H1 (cell line): ENCODE measurements around the gene RAI14. TPM values are rescaled to one million over a fixed set of nuclear protein-coding genes. Genes with fewer than 3 reads are reported as not detected.

Source experiments
- CTCF ChIA-PET: fragments of 300-600 bp; sonication (Branson Sonifier 250); formaldehyde crosslinking; loops from one replicate; lab custom pipeline; 2021; ENCODE audit not compliant: partially characterized antibody; lab: Charles Lee
- POLR2A ChIA-PET: fragments of 300-600 bp; sonication (Branson Sonifier 250); formaldehyde crosslinking; loops from one replicate; lab custom pipeline; 2021; ENCODE audit warnings: inconsistent platforms; ENCODE audit not compliant: partially characterized antibody; lab: Charles Lee
- DNase-seq, 2 experiments: peaks; one replicate each; pipeline versions ENCODE4 v3.0.0 to v3.0.0-alpha.2; 2010 to 2022; ENCODE audit warnings: low spot score in 2 of 2, low read depth in 1 of 2, mixed read lengths in 1 of 2
- FAIRE-seq: peaks from 2 replicates; lab custom pipeline; 2011; peaks lifted over from hg19 to GRCh38; lab: Jason Lieb, UNC
- H2AFZ ChIP-seq: 2 replicates; pipeline ENCODE4 v1.8.1; 2012; ENCODE audit warnings: low read length, inconsistent platforms
- H2AK5ac ChIP-seq: 2 replicates; pipeline ENCODE4 v1.6.1; 2013; ENCODE audit warnings: low read depth, low read length
- H2BK120ac ChIP-seq: replicated peaks from 2 replicates; pipeline ENCODE3; 2013; ENCODE audit warnings: low read depth, low read length, inconsistent platforms
- H2BK12ac ChIP-seq: 2 replicates; pipeline ENCODE4 v1.6.1; 2013; ENCODE audit warnings: low read depth, low read length
- H2BK15ac ChIP-seq: 2 replicates; pipeline ENCODE4 v1.6.1; 2013; ENCODE audit warnings: low read length
- H2BK20ac ChIP-seq: 2 replicates; pipeline ENCODE4 v1.6.1; 2013; ENCODE audit warnings: low read length
- H2BK5ac ChIP-seq: 2 replicates; pipeline ENCODE4 v1.6.1; 2013; ENCODE audit warnings: low read depth, low read length
- H3K14ac ChIP-seq: 2 replicates; pipeline ENCODE4 v1.6.1; 2013; ENCODE audit warnings: inconsistent platforms; ENCODE audit not compliant: insufficient read length
- H3K18ac ChIP-seq: 2 replicates; pipeline ENCODE4 v1.6.1; 2013; ENCODE audit warnings: low read length; ENCODE audit errors: extremely low read depth
- H3K23ac ChIP-seq: 2 replicates; pipeline ENCODE4 v1.6.1; 2013; ENCODE audit warnings: inconsistent platforms; ENCODE audit not compliant: insufficient read length
- H3K23me2 ChIP-seq: 2 replicates; pipeline ENCODE4 v1.6.1; 2013; ENCODE audit warnings: low read depth, low read length
- H3K27ac ChIP-seq: 2 replicates; pipeline ENCODE4 v1.6.1; 2011; ENCODE audit warnings: low read depth, low read length, inconsistent platforms
- H3K27me3 ChIP-seq, 4 experiments: replicated peaks in 1 of 4; 1 replicate in 1 of 4; 2 replicates in 3 of 4; pipeline versions ENCODE4 v1.6.1 to v1.8.1; 2011 to 2013; ENCODE audit warnings: low read length in 3 of 4, mild to moderate bottlenecking in 3 of 4, inconsistent platforms in 2 of 4, mixed read lengths in 2 of 4, moderate library complexity in 1 of 4; ENCODE audit not compliant: control insufficient read depth in 3 of 4, insufficient read depth in 3 of 4; ENCODE audit errors: extremely low read depth in 1 of 4
- H3K36me3 ChIP-seq, 4 experiments: 2 replicates each; pipeline versions ENCODE4 v1.6.1 to v1.8.1; 2011 to 2013; ENCODE audit warnings: mild to moderate bottlenecking in 4 of 4, low read length in 3 of 4, moderate library complexity in 2 of 4, control low read depth in 1 of 4, inconsistent platforms in 1 of 4; ENCODE audit not compliant: insufficient read depth in 4 of 4, control insufficient read depth in 2 of 4
- H3K4ac ChIP-seq: replicated peaks from 2 replicates; pipeline ENCODE3; 2013; ENCODE audit warnings: low read length, low read depth, mixed read lengths, inconsistent platforms; ENCODE audit not compliant: insufficient read length
- H3K4me1 ChIP-seq, 4 experiments: replicated peaks in 1 of 4; 1 replicate in 1 of 4; 2 replicates in 3 of 4; pipeline versions ENCODE4 v1.6.1 to v1.8.1; 2011 to 2013; ENCODE audit warnings: low read length in 3 of 4, inconsistent platforms in 2 of 4, mixed read lengths in 1 of 4; ENCODE audit not compliant: insufficient read depth in 4 of 4, control insufficient read depth in 3 of 4
- H3K4me2 ChIP-seq, 2 experiments: 2 replicates each; pipeline versions ENCODE4 v1.6.1 to v1.8.1; 2011 to 2013; ENCODE audit warnings: low read depth in 2 of 2, low read length in 2 of 2, control low read depth in 1 of 2, inconsistent platforms in 1 of 2, mild to moderate bottlenecking in 1 of 2; ENCODE audit not compliant: insufficient read depth in 1 of 2
- H3K4me3 ChIP-seq, 4 experiments: fragments of 200-600, 300-600 bp in 1 of 4; sonication (generic), shearing (Covaris generic), sonication (Bioruptor Twin) in 1 of 4; 2 replicates each; pipeline versions ENCODE4 v1.5.1 to v1.8.1; 2011 to 2016; ENCODE audit warnings: low read length in 4 of 4, low read depth in 3 of 4, control low read depth in 2 of 4, inconsistent platforms in 2 of 4, mild to moderate bottlenecking in 2 of 4, mixed read lengths in 1 of 4, moderate library complexity in 1 of 4; ENCODE audit not compliant: insufficient read depth in 2 of 4; ENCODE audit errors: extremely low read depth in 1 of 4
- H3K56ac ChIP-seq: replicated peaks from 2 replicates; pipeline ENCODE3; 2013; ENCODE audit warnings: low read depth, mild to moderate bottlenecking, mixed read lengths, low read length, inconsistent platforms; ENCODE audit not compliant: insufficient read length
- H3K79me1 ChIP-seq: 2 replicates; pipeline ENCODE4 v1.6.1; 2013; ENCODE audit warnings: low read depth, low read length, control low read depth
- H3K79me2 ChIP-seq, 2 experiments: 2 replicates each; pipeline versions ENCODE4 v1.6.1 to v1.8.1; 2012 to 2013; ENCODE audit warnings: low read length in 2 of 2, mild to moderate bottlenecking in 2 of 2, inconsistent platforms in 1 of 2; ENCODE audit not compliant: insufficient read depth in 2 of 2, control insufficient read depth in 1 of 2
- H3K9ac ChIP-seq, 4 experiments: replicated peaks in 1 of 4; 1 replicate in 1 of 4; 2 replicates in 3 of 4; pipeline versions ENCODE4 v1.6.1 to v1.8.1; 2011 to 2013; ENCODE audit warnings: low read depth in 3 of 4, low read length in 3 of 4, control low read depth in 2 of 4, mild to moderate bottlenecking in 2 of 4, moderate library complexity in 2 of 4, inconsistent platforms in 1 of 4; ENCODE audit errors: extremely low read depth in 1 of 4
- H3K9me3 ChIP-seq, 2 experiments: 2 replicates each; pipeline versions ENCODE4 v1.6.1 to v1.8.1; 2012 to 2013; ENCODE audit warnings: mild to moderate bottlenecking in 2 of 2, moderate library complexity in 2 of 2, control low read depth in 1 of 2, inconsistent platforms in 1 of 2, low read depth in 1 of 2, low read length in 1 of 2, mixed read lengths in 1 of 2; ENCODE audit not compliant: insufficient read depth in 2 of 2
- H4K20me1 ChIP-seq, 2 experiments: replicated peaks in 1 of 2; 2 replicates each; pipeline versions ENCODE3 to v1.8.1; 2011 to 2013; ENCODE audit warnings: inconsistent platforms in 2 of 2, low read length in 2 of 2, mild to moderate bottlenecking in 1 of 2; ENCODE audit not compliant: insufficient read depth in 2 of 2, control insufficient read depth in 1 of 2
- H4K5ac ChIP-seq: 2 replicates; pipeline ENCODE4 v1.6.1; 2013; ENCODE audit warnings: low read length, low read depth, mixed read lengths, inconsistent platforms; ENCODE audit not compliant: insufficient read length
- H4K8ac ChIP-seq: 2 replicates; pipeline ENCODE4 v1.8.0; 2013; ENCODE audit warnings: mild to moderate bottlenecking, moderate library complexity, low read length, inconsistent platforms; ENCODE audit not compliant: insufficient read depth; ENCODE audit errors: extremely low read depth
- H4K91ac ChIP-seq: replicated peaks from 2 replicates; pipeline ENCODE3; 2013; ENCODE audit warnings: low read length, mixed read lengths, inconsistent platforms; ENCODE audit not compliant: insufficient read length
- ASH2L ChIP-seq: fragments of 200-600, 300-600 bp; sonication (generic); IDR thresholded peaks from one replicate; pipeline ENCODE4 v1.7.1; 2017; ENCODE audit warnings: low read length
- ATF3 ChIP-seq: IDR thresholded peaks from 2 replicates; pipeline ENCODE4 v1.6.1; 2011; ENCODE audit warnings: low read depth, mild to moderate bottlenecking, low read length; ENCODE audit not compliant: insufficient read depth
- CTBP2 ChIP-seq: IDR thresholded peaks from 2 replicates; pipeline ENCODE4 v1.7.0; 2011; ENCODE audit warnings: borderline replicate concordance, mild to moderate bottlenecking, moderate library complexity, mixed read lengths, low read length; ENCODE audit not compliant: insufficient read depth, insufficient read length
- HDAC2 ChIP-seq, 2 experiments: fragments of 300-600 bp in 1 of 2; sonication (generic) in 1 of 2; IDR thresholded peaks; 2 replicates each; pipeline ENCODE4 v1.6.1; 2011 to 2012; ENCODE audit warnings: low read depth in 2 of 2, low read length in 2 of 2, mild to moderate bottlenecking in 2 of 2, moderate library complexity in 2 of 2, borderline replicate concordance in 1 of 2, inconsistent platforms in 1 of 2
- POLR2AphosphoS5 ChIP-seq: IDR thresholded peaks from 2 replicates; pipeline ENCODE4 v1.6.1; 2011; ENCODE audit warnings: low read depth, low read length
- SIN3A ChIP-seq, 2 experiments: IDR thresholded peaks in 1 of 2; conservative IDR thresholded peaks in 1 of 2; 2 replicates each; pipeline ENCODE4 v1.6.1; 2011 to 2012; ENCODE audit warnings: low read length in 2 of 2, improper control_type of control experiment in 1 of 2, low read depth in 1 of 2, mild to moderate bottlenecking in 1 of 2
- SIX5 ChIP-seq: IDR thresholded peaks from 2 replicates; pipeline ENCODE4 v1.6.1; 2011; ENCODE audit warnings: mild to moderate bottlenecking, low read depth, low read length
- SP2 ChIP-seq: IDR thresholded peaks from 2 replicates; pipeline ENCODE4 v1.6.1; 2012; ENCODE audit warnings: mild to moderate bottlenecking, low read length, inconsistent platforms
- ZNF274 ChIP-seq: IDR thresholded peaks from 2 replicates; pipeline ENCODE4 v1.7.0; 2012; ENCODE audit warnings: low read length, borderline replicate concordance; ENCODE audit errors: extremely low read depth
- WGBS, 2 experiments: shearing (Covaris generic) in 1 of 2; methylation state at CpG; one replicate each; pipeline versions ENCODE4 v1.1.6 to v1.1.7; 2013 to 2015; ENCODE audit warnings: low lambda C conversion rate in 2 of 2, mixed read lengths in 2 of 2, inconsistent platforms in 1 of 2, low coverage in 1 of 2, missing lambda C conversion rate in 1 of 2; ENCODE audit not compliant: insufficient replicate concordance in 2 of 2, insufficient coverage in 1 of 2, insufficient read length in 1 of 2; ENCODE audit errors: extremely low coverage in 1 of 2, missing lambda C conversion rate in 1 of 2; 5-methylcytosine and 5-hydroxymethylcytosine counted together
- polyA plus RNA-seq, 7 experiments: library from polyadenylated mRNA; depleted of rRNA in 3 of 7; stranded (reverse) in 5 of 7; unstranded in 2 of 7; fragments of >200 nt in 5 of 7; fragments of 200-250 nt in 2 of 7; gene quantifications; 1 replicate in 5 of 7; 2 replicates in 1 of 7; 4 replicates in 1 of 7; pipeline versions ENCODE4 v1.2.1 to v1.2.3, GENCODE V29; 2011 to 2013; ENCODE audit warnings: missing spikeins in 2 of 7, mixed read lengths in 2 of 7
- total RNA-seq: library from RNA; stranded (reverse); fragmentation: NEBNext Ultra II Directional; extraction: Animal tissue kit (Norgen Biotek cat#: 25700); gene quantifications from 2 replicates; pipeline ENCODE4 v1.2.1, GENCODE V29; 2021

RAI14 gene
- total and polyA plus RNA-seq, 2 of the 8 experiments (the other 6 are each of a cell fraction or from before 2014, with no cell fraction given), result 48.4 to 210 TPM

- H3K9me3 ChIP-seq, result peaks cover 0 to 6% of the 10 kb centered on the region in 2 experiments; a peak in 1 of 4 replicates
- 97% methylated on average over 4 of the region's 4 CpGs; no CpG with 5 or more reads in 1 of the 2 experiments for WGBS, 2 experiments
- peaks cover 0 to 9% (median under 1%) of the 10 kb centered on the region in 4 experiments; a peak in 2 of 7 replicates for H3K4me1 ChIP-seq
- H2AFZ ChIP-seq, result no peak overlapping the region
- H3K14ac ChIP-seq, result no peak overlapping the region
- no peaks in the 10 kb centered on the region for H4K20me1 ChIP-seq
- no peaks in the 10 kb centered on the region for H3K79me2 ChIP-seq
- H4K5ac ChIP-seq, result no peak overlapping the region
- no peaks in the 10 kb centered on the region for H3K27me3 ChIP-seq
- H3K27ac ChIP-seq, result no peak overlapping the region
- H2AK5ac ChIP-seq, result no peak overlapping the region
- H3K56ac ChIP-seq, result no peak overlapping the region
- TF ChIP-seq HDAC2 (IDR thresholded peaks at IDR 0.05; ENCODE audit: borderline replicate concordance in 1 of 2, low read depth in 2 of 2, low read length in 2 of 2), result no peak
- TF ChIP-seq ZNF274, result no peak
- TF ChIP-seq ATF3, result no peak
- no peak for TF ChIP-seq SIX5
- no peak for TF ChIP-seq POLR2AphosphoS5
- TF ChIP-seq SP2, result no peak
- no peak for TF ChIP-seq CTBP2
- TF ChIP-seq SIN3A (conservative IDR thresholded peaks at IDR 0.05 in 1 of 2, IDR thresholded peaks at IDR 0.05 in 1 of 2; ENCODE audit: low read depth in 1 of 2, low read length in 2 of 2), result no peak
- no peak for TF ChIP-seq ASH2L
- no peaks in the 10 kb centered on the region for H3K23me2 ChIP-seq
- H3K36me3 ChIP-seq, result no peaks in the 10 kb centered on the region
- ChIA-PET CTCF (no interaction called here), POLR2A (no interaction called here)
- H3K18ac ChIP-seq, result no peak overlapping the region
- no peak overlapping the region for H3K23ac ChIP-seq
- no peaks in the 10 kb centered on the region for H3K79me1 ChIP-seq
- H2BK5ac ChIP-seq, result no peak overlapping the region
- no peak overlapping the region for H2BK20ac ChIP-seq
- FAIRE-seq, result no peak
- no peak overlapping the region for H3K9ac ChIP-seq
- H4K91ac ChIP-seq, result no peak overlapping the region
- no peak overlapping the region for H2BK120ac ChIP-seq
- H2BK15ac ChIP-seq, result no peak overlapping the region
- H3K4ac ChIP-seq, result no peak overlapping the region
- no peak overlapping the region for H3K4me3 ChIP-seq
- no peak for DNase-seq
- no peak overlapping the region for H3K4me2 ChIP-seq
- no peak overlapping the region for H4K8ac ChIP-seq
- H2BK12ac ChIP-seq, result no peak overlapping the region
Observed at GRCh38 chr5:34630596-34630995, 25.5 kb upstream of the RAI14 start.
